ENCODE measurements around the gene EMID1. TPM values are rescaled to one million over a fixed set of nuclear protein-coding genes. Genes with fewer than 3 reads are reported as not detected.

The EMID1 gene
- total RNA-seq, 1 experiment from 2014 or later = 9.6 TPM

GRCh38 chr22:29203488-29204454, 1.9 kb upstream of the EMID1 start:
- ATAC-seq = no peak
- POLR2A ChIA-PET = interaction anchor here (0.5 kb wide), 1 partner anchor 319 kb away, joined by 3 read pairs; no protein-coding TSS in a partner anchor
- no TSS peak for BruUV-seq (replicated peaks)

More at GRCh38 chr22:29203488-29204454, 1.9 kb upstream of the EMID1 start:
- no peaks in the 10 kb centered on the region for H3K9me3 ChIP-seq (ENCODE audit: control insufficient read depth in 1 of 2, insufficient read depth in 1 of 2, low read depth in 1 of 2, low read length in 2 of 2)
- CTCF ChIA-PET = interaction anchor here (0.6 to 1.2 kb wide), 3 partner anchors 11 to 42 kb away, joined by 3 to 4 read pairs (median 4); no protein-coding TSS in a partner anchor
- H4K20me1 ChIP-seq (ENCODE audit: insufficient read depth) = no peaks in the 10 kb centered on the region
- H3K4me3 ChIP-seq (replicated peaks in 1 of 2; ENCODE audit: low read depth in 1 of 2, low read length in 2 of 2) = no peak overlapping the region
- TF ChIP-seq REST (IDR thresholded peaks at IDR 0.05; ENCODE audit: low read depth) (no peak), ELF1 (IDR thresholded peaks at IDR 0.05; ENCODE audit: borderline replicate concordance, low read depth) (no peak), CEBPB (IDR thresholded peaks at IDR 0.05; ENCODE audit: low read depth) (no peak), SP1 (IDR thresholded peaks at IDR 0.05; ENCODE audit: low read depth) (no peak), EGR1 (IDR thresholded peaks at IDR 0.05; ENCODE audit: low read depth) (no peak), POLR2A (IDR thresholded peaks at IDR 0.05; ENCODE audit: borderline replicate concordance, extremely low read depth, insufficient read depth, insufficient read length) (no peak), FOSL1 (IDR thresholded peaks at IDR 0.05; ENCODE audit: low read depth) (no peak), RAD21 (IDR thresholded peaks at IDR 0.05; ENCODE audit: low read depth) (no peak), POLR2AphosphoS5 (IDR thresholded peaks at IDR 0.05; ENCODE audit: low read depth, low read length) (no peak), JUND (IDR thresholded peaks at IDR 0.05) (no peak), ZFX (IDR thresholded peaks at IDR 0.05) (no peak), ATF3 (IDR thresholded peaks at IDR 0.05) (no peak), SIN3A (IDR thresholded peaks at IDR 0.05; ENCODE audit: low read depth) (no peak), MAX (IDR thresholded peaks at IDR 0.05) (no peak), CBX3 (IDR thresholded peaks at IDR 0.05; ENCODE audit: low read depth) (no peak), CTCF (IDR thresholded peaks at IDR 0.05 in 2 of 3, conservative IDR thresholded peaks at IDR 0.05 in 1 of 3; ENCODE audit: borderline replicate concordance in 1 of 3, insufficient read depth in 1 of 3, low read depth in 2 of 3, low read length in 2 of 3) (no peak), ZBTB33 (IDR thresholded peaks at IDR 0.05; ENCODE audit: extremely low read depth, insufficient replicate concordance, low read length) (no peak), ZNF274 (IDR thresholded peaks at IDR 0.05; ENCODE audit: low read depth, low read length) (no peak)
- intact Hi-C loops (cut with micrococcal nuclease) = no loop called here
- H3K4me1 ChIP-seq (ENCODE audit: control insufficient read depth in 1 of 2, insufficient read depth in 2 of 2, low read length in 2 of 2) = peaks cover 9 to 27% of the 10 kb centered on the region in 2 experiments; a peak in 3 of 4 replicates
- no peak overlapping the region for H2AFZ ChIP-seq (ENCODE audit: low read depth, low read length, poor library complexity, severe bottlenecking)
- no peak overlapping the region for H3K4me2 ChIP-seq (ENCODE audit: low read length)
- no peak overlapping the region for H3K9ac ChIP-seq (ENCODE audit: low read length)
- no peaks in the 10 kb centered on the region for H3K79me2 ChIP-seq (ENCODE audit: insufficient read depth, low read length)
- H3K27me3 ChIP-seq (ENCODE audit: insufficient read depth, low read length) = no peaks in the 10 kb centered on the region
- H3K9me2 ChIP-seq (ENCODE audit: insufficient read depth) = no peaks in the 10 kb centered on the region
- no peak overlapping the region for H3K27ac ChIP-seq (ENCODE audit: low read depth, low read length)
- RAD21 ChIA-PET (ENCODE audit: low non-redundant PET in 1 of 2, low total read pairs in 2 of 2, uncharacterized antibody in 2 of 2, unreplicated experiment in 2 of 2) = interaction anchor here (1.2 to 2.6 kb wide), 2 partner anchors 42 kb away, joined by 3 to 7 read pairs; no protein-coding TSS in a partner anchor
- no peak for DNase-seq (ENCODE audit: low read depth, low spot score)
- no peaks in the 10 kb centered on the region for H3K36me3 ChIP-seq (ENCODE audit: control insufficient read depth in 1 of 2, insufficient read depth in 2 of 2, low read length in 2 of 2)
